HepG2 (cell line): ENCODE measurements around the gene TANGO2. TPM values are rescaled to one million over a fixed set of nuclear protein-coding genes. Genes with fewer than 3 reads are reported as not detected.

ENCODE experiments used
- CBX2 ChIP-seq, 2 experiments: fragments of 200-600 bp in 1 of 2; sonication (generic); formaldehyde crosslinking in 1 of 2; IDR thresholded peaks; 2 replicates each; pipeline versions ENCODE4 v1.7.0 to v1.8.1; 2018 to 2022; ENCODE audit warnings: low read depth in 2 of 2, low read length in 1 of 2, mild to moderate bottlenecking in 1 of 2, missing genetic modification reagents in 1 of 2
- GTF3A ChIP-seq: sonication (generic); formaldehyde crosslinking; conservative IDR thresholded peaks from 2 replicates; pipeline ENCODE4 v1.4.0; 2020; ENCODE audit warnings: mild to moderate bottlenecking, missing genetic modification reagents
- KDM3A ChIP-seq: IDR thresholded peaks from 2 replicates; pipeline ENCODE4 v1.6.1; 2018; ENCODE audit warnings: low read depth, missing compliant biosample characterization
- NKX3-1 ChIP-seq: sonication (generic); formaldehyde crosslinking; IDR thresholded peaks from 2 replicates; pipeline ENCODE4 v1.5.0; 2020; ENCODE audit warnings: missing genetic modification reagents
- SETDB1 ChIP-seq: sonication (generic); formaldehyde crosslinking; IDR thresholded peaks from 2 replicates; pipeline ENCODE4 v1.5.1; 2020; ENCODE audit warnings: missing genetic modification reagents, mild to moderate bottlenecking, borderline replicate concordance
- SMARCC2 ChIP-seq: fragments of 450-650 bp; IDR thresholded peaks from 2 replicates; pipeline ENCODE4 v1.6.1; 2017; ENCODE audit warnings: antibody characterized with exemption, mild to moderate bottlenecking
- TBL1XR1 ChIP-seq: fragments of 150-350 bp; IDR thresholded peaks from 2 replicates; pipeline ENCODE4 v1.6.1; 2014; ENCODE audit warnings: borderline replicate concordance, low read length; ENCODE audit not compliant: partially characterized antibody
- TCF7 ChIP-seq: sonication (generic); IDR thresholded peaks from 2 replicates; pipeline ENCODE4 v1.6.1; 2016; ENCODE audit warnings: antibody characterized with exemption, low read depth
- ZMYM4 ChIP-seq: sonication (generic); formaldehyde crosslinking; IDR thresholded peaks from 2 replicates; pipeline ENCODE4 v1.8.1; 2023; ENCODE audit warnings: mild to moderate bottlenecking, missing genetic modification reagents
- ZNF329 ChIP-seq: sonication (generic); formaldehyde crosslinking; IDR thresholded peaks from 2 replicates; pipeline ENCODE4 v1.9.0; 2021; ENCODE audit warnings: low read depth, mild to moderate bottlenecking, missing genetic modification reagents
- ZNF547 ChIP-seq: sonication (generic); formaldehyde crosslinking; IDR thresholded peaks from 2 replicates; pipeline ENCODE4 v1.5.1; 2020; ENCODE audit warnings: mild to moderate bottlenecking, missing genetic modification reagents
- ZNF644 ChIP-seq: IDR thresholded peaks from 2 replicates; pipeline ENCODE4 v1.6.1; 2016; ENCODE audit warnings: low read depth
- ZNF780A ChIP-seq: sonication (generic); formaldehyde crosslinking; IDR thresholded peaks from 2 replicates; pipeline ENCODE4 v1.8.0; 2022; ENCODE audit warnings: mild to moderate bottlenecking, missing genetic modification reagents, moderate library complexity
- ZNF839 ChIP-seq: sonication (generic); formaldehyde crosslinking; IDR thresholded peaks from 2 replicates; pipeline ENCODE4 v1.4.0; 2020; ENCODE audit warnings: missing genetic modification reagents, mild to moderate bottlenecking, borderline replicate concordance
- ZNF841 ChIP-seq: sonication (generic); formaldehyde crosslinking; IDR thresholded peaks from 2 replicates; pipeline ENCODE4 v1.8.1; 2023; ENCODE audit warnings: missing genetic modification reagents, borderline replicate concordance
- ZSCAN12 ChIP-seq: sonication (generic); formaldehyde crosslinking; IDR thresholded peaks from 2 replicates; pipeline ENCODE4 v1.9.0; 2021; ENCODE audit warnings: mild to moderate bottlenecking, missing genetic modification reagents
- polyA plus RNA-seq, 8 experiments: library from polyadenylated mRNA; depleted of rRNA in 3 of 8; stranded (reverse) in 7 of 8; unstranded in 1 of 8; fragments of >200 nt; fragmentation: Illumina TruSeq in 4 of 8; extraction: Trizol in 4 of 8; gene quantifications; 2 replicates each; pipeline versions ENCODE4 v1.2.1 to v1.2.3, GENCODE V29; 2011 to 2016; ENCODE audit warnings: low read depth in 4 of 8, missing spikeins in 1 of 8, mixed read lengths in 1 of 8; ENCODE audit not compliant: insufficient read depth in 1 of 8
- total RNA-seq, 5 experiments: library from RNA; depleted of rRNA; stranded (reverse); fragments of >200 nt; fragmentation: Illumina TruSeq; extraction: Trizol; gene quantifications; 2 replicates each; pipeline ENCODE4 v1.2.3, GENCODE V29; 2016; ENCODE audit warnings: low read depth in 1 of 5
- TF ChIP-seq, protein P1 (sequence below): sonication (generic); formaldehyde crosslinking; IDR thresholded peaks from 2 replicates; pipeline ENCODE4 v1.4.0; 2020; ENCODE audit warnings: missing genetic modification reagents, borderline replicate concordance
- TF ChIP-seq, protein P2 (sequence below): sonication (generic); formaldehyde crosslinking; conservative IDR thresholded peaks from 2 replicates; pipeline ENCODE4 v1.8.0; 2022; ENCODE audit warnings: mild to moderate bottlenecking, moderate library complexity, missing genetic modification reagents
- TF ChIP-seq, protein P3 (sequence below): IDR thresholded peaks from 2 replicates; pipeline ENCODE4 v1.6.1; 2016

TANGO2 gene
- total and polyA plus RNA-seq, 2 of the 13 experiments (the other 11 are each of a cell fraction or from before 2014, with no cell fraction given): 12.9 to 14.8 TPM

DNA sequence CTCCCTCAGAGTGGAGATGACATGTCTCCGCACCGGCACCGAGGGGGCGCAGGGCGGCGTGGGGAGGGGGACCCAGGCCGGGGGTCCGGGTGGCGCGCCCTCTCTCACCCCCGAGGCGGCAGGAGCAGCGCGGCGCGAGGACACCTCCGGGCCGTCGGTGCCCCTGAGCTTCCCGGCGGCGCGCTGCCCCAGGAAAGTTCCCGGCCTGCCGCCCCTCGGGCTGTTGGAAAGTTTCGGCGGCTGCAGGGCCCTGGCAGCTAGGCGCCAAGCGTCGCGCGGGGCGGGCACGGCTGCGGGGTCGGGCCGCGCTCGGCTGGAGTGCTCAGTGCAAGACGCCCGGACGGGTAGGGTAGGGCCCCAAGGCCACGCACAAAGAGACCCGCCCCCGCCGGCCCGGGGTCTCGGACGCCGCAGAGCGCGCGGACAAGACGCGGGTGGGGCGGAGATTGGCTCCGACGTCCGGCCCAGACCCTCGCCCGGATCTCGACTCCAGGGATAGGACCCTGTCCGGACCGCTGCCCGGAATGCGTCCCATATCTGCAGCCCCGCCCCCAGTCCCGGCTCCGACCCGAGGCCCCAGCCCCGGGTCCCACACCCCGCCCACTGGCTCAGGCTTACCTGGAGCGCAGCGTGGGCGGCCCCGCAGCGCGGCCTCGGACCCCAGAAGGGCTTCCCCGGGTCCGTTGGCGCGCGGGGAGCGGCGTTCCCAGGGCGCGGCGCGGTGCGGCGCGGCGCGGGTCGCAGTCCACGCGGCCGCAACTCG is 4.8 kb upstream of the TANGO2 start (continued):
- TF ChIP-seq, protein P1, sequence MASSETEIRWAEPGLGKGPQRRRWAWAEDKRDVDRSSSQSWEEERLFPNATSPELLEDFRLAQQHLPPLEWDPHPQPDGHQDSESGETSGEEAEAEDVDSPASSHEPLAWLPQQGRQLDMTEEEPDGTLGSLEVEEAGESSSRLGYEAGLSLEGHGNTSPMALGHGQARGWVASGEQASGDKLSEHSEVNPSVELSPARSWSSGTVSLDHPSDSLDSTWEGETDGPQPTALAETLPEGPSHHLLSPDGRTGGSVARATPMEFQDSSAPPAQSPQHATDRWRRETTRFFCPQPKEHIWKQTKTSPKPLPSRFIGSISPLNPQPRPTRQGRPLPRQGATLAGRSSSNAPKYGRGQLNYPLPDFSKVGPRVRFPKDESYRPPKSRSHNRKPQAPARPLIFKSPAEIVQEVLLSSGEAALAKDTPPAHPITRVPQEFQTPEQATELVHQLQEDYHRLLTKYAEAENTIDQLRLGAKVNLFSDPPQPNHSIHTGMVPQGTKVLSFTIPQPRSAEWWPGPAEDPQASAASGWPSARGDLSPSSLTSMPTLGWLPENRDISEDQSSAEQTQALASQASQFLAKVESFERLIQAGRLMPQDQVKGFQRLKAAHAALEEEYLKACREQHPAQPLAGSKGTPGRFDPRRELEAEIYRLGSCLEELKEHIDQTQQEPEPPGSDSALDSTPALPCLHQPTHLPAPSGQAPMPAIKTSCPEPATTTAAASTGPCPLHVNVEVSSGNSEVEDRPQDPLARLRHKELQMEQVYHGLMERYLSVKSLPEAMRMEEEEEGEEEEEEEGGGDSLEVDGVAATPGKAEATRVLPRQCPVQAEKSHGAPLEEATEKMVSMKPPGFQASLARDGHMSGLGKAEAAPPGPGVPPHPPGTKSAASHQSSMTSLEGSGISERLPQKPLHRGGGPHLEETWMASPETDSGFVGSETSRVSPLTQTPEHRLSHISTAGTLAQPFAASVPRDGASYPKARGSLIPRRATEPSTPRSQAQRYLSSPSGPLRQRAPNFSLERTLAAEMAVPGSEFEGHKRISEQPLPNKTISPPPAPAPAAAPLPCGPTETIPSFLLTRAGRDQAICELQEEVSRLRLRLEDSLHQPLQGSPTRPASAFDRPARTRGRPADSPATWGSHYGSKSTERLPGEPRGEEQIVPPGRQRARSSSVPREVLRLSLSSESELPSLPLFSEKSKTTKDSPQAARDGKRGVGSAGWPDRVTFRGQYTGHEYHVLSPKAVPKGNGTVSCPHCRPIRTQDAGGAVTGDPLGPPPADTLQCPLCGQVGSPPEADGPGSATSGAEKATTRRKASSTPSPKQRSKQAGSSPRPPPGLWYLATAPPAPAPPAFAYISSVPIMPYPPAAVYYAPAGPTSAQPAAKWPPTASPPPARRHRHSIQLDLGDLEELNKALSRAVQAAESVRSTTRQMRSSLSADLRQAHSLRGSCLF (CRISPR knock-in tag): 0 out of 2 replicates have a peak, but pooled peaks have one; percentile 23
- no peak for TF ChIP-seq CBX2 (IDR thresholded peaks at IDR 0.05; ENCODE audit: low read depth, low read length)
- TF ChIP-seq CBX2 (CRISPR knock-in tag; IDR thresholded peaks at IDR 0.05; ENCODE audit: low read depth): no peak
- TF ChIP-seq ZMYM4 (CRISPR knock-in tag): 0 out of 2 replicates have a peak, but pooled peaks have one; percentile 41
- TF ChIP-seq ZNF329 (CRISPR knock-in tag): no peak
- no peak; the same call in 1 of the 2 replicates for TF ChIP-seq ZNF839
- TF ChIP-seq ZNF780A (CRISPR knock-in tag): no peak
- TF ChIP-seq ZNF547 (CRISPR knock-in tag): no peak
- no peak for TF ChIP-seq ZNF644 (CRISPR knock-in tag)
- no peak for TF ChIP-seq GTF3A
- TF ChIP-seq ZSCAN12 (CRISPR knock-in tag): 0 out of 2 replicates have a peak, but pooled peaks have one; percentile 36
- peak; percentile 61; the same call in 1 of the 2 replicates for TF ChIP-seq NKX3-1 (CRISPR knock-in tag)
- TF ChIP-seq TBL1XR1: no peak
- no peak for TF ChIP-seq KDM3A
- TF ChIP-seq, protein P2, sequence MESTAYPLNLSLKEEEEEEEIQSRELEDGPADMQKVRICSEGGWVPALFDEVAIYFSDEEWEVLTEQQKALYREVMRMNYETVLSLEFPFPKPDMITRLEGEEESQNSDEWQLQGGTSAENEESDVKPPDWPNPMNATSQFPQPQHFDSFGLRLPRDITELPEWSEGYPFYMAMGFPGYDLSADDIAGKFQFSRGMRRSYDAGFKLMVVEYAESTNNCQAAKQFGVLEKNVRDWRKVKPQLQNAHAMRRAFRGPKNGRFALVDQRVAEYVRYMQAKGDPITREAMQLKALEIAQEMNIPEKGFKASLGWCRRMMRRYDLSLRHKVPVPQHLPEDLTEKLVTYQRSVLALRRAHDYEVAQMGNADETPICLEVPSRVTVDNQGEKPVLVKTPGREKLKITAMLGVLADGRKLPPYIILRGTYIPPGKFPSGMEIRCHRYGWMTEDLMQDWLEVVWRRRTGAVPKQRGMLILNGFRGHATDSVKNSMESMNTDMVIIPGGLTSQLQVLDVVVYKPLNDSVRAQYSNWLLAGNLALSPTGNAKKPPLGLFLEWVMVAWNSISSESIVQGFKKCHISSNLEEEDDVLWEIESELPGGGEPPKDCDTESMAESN: no peak
- TF ChIP-seq SMARCC2: no peak
- no peak for TF ChIP-seq SETDB1 (CRISPR knock-in tag)
- TF ChIP-seq, protein P3, sequence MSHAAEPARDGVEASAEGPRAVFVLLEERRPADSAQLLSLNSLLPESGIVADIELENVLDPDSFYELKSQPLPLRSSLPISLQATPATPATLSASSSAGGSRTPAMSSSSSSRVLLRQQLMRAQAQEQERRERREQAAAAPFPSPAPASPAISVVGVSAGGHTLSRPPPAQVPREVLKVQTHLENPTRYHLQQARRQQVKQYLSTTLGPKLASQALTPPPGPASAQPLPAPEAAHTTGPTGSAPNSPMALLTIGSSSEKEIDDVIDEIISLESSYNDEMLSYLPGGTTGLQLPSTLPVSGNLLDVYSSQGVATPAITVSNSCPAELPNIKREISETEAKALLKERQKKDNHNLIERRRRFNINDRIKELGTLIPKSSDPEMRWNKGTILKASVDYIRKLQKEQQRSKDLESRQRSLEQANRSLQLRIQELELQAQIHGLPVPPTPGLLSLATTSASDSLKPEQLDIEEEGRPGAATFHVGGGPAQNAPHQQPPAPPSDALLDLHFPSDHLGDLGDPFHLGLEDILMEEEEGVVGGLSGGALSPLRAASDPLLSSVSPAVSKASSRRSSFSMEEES (CRISPR knock-in tag): no peak
- no peak for TF ChIP-seq ZNF841 (CRISPR knock-in tag)
- no peak for TF ChIP-seq TCF7
